Stomach (tissue), 9 donors: ENCODE measurements around the gene NFATC1. TPM values are rescaled to one million over a fixed set of nuclear protein-coding genes. Genes with fewer than 3 reads are reported as not detected.
A peak's percentile ranks its signal among the peaks of the same experiment; 100 is the strongest.

ENCODE experiments used
- DNase-seq, 2 donors: peaks; one replicate each; pipeline versions ENCODE4 v3.0.0 to v3.0.0-alpha.2; 2013 to 2019
- H3K27ac ChIP-seq, 5 donors: fragments of 200-600 bp in 4 of 5; sonication (generic) in 4 of 5; one replicate each; pipeline ENCODE4 v1.5.1; 2013 to 2019; ENCODE audit warnings: mild to moderate bottlenecking in 1 of 5, moderate library complexity in 1 of 5
- H3K27me3 ChIP-seq, 3 donors: fragments of 200-600 bp; sonication (generic); one replicate each; pipeline ENCODE4 v1.5.1; 2017 to 2019; ENCODE audit warnings: mixed run types in 1 of 3
- H3K36me3 ChIP-seq, 4 donors: fragments of 200-600 bp; sonication (generic); 1 replicate in 3 of 4; 2 replicates in 1 of 4; pipeline ENCODE4 v1.5.1; 2016 to 2019
- H3K4me1 ChIP-seq, 4 donors: fragments of 200-600 bp; sonication (generic); one replicate each; pipeline ENCODE4 v1.5.1; 2016 to 2019
- H3K4me3 ChIP-seq, 4 donors: fragments of 200-600 bp; sonication (generic) in 3 of 4; one replicate each; pipeline ENCODE4 v1.5.1; 2016 to 2019; ENCODE audit warnings: mild to moderate bottlenecking in 1 of 4
- H3K9me3 ChIP-seq, 4 donors: fragments of 200-600 bp; sonication (generic); one replicate each; pipeline ENCODE4 v1.5.1; 2016 to 2019
- CTCF ChIP-seq, 7 experiments: fragments of 450-650 bp in 4 of 7; fragments of 200-600 bp in 3 of 7; sonication (generic) in 3 of 7; IDR thresholded peaks; one replicate each; pipeline ENCODE4 v1.5.1; 2016 to 2019; ENCODE audit warnings: antibody characterized with exemption in 7 of 7, control low read depth in 2 of 7, mild to moderate bottlenecking in 1 of 7
- EP300 ChIP-seq: sonication (generic); formaldehyde crosslinking; IDR thresholded peaks from one replicate; pipeline ENCODE4 v1.6.1; 2017; ENCODE audit warnings: antibody characterized with exemption
- POLR2A ChIP-seq, 4 donors: fragments of 450-650 bp; IDR thresholded peaks; one replicate each; pipeline ENCODE4 v1.6.1; 2016; ENCODE audit warnings: antibody characterized with exemption in 4 of 4, control low read depth in 2 of 4, mild to moderate bottlenecking in 1 of 4, moderate library complexity in 1 of 4
- POLR2AphosphoS5 ChIP-seq, 3 donors: sonication (generic); formaldehyde crosslinking; IDR thresholded peaks; one replicate each; pipeline ENCODE4 v1.6.1; 2016; ENCODE audit warnings: antibody characterized with exemption in 3 of 3
- WGBS, 5 donors: extraction: QIAGEN DNeasy Blood & Tissue Kit in 3 of 5; methylation state at CpG; one replicate each; pipeline versions ENCODE4 v1.1.5 to v1.1.7; 2013 to 2018; 5-methylcytosine and 5-hydroxymethylcytosine counted together
- intact Hi-C: fragments of 100-400 bp; cut with DNase I; formaldehyde crosslinking; loops from one replicate; pipeline ENCODE4 v1.15.1; 2023; ENCODE audit warnings: low total_unique reads
- polyA plus RNA-seq, 3 donors: library from polyadenylated mRNA; stranded (reverse); fragments of 200-250 nt; gene quantifications; one replicate each; pipeline ENCODE4 v1.2.3, GENCODE V29; 2013
- total RNA-seq, 5 donors: library from RNA; depleted of rRNA; stranded (reverse); fragments of >200 nt; gene quantifications; one replicate each; pipeline versions ENCODE4 v1.1.0 to v1.2.3, GENCODE V29; 2014 to 2016
- donor health status: healthy with polysubstance abuse.
- donor health status: Bipolar disorder and iron deficiency.
- donor health status: healthy.

NFATC1 gene
- total and polyA plus RNA-seq, 8 donors, result 2.6 to 14.0 (median 6.1) TPM

- peak in 1 of 2 donors; percentile 11 for DNase-seq
- Histone ChIP-seq H3K36me3 (peaks cover 0 to 11% (median 2%) of the 10 kb centered on the region in 4 donors), H3K27me3 (peaks cover 0 to 6% (median 0%) of the 10 kb centered on the region in 3 donors), H3K4me1 (peaks cover 0 to 23% (median 7%) of the 10 kb centered on the region in 4 donors), H3K9me3 (no peaks in the 10 kb centered on the region), H3K27ac (no peak overlapping the region), H3K4me3 (no peak overlapping the region)
- TF ChIP-seq EP300 (no peak), CTCF (IDR thresholded peaks at IDR 0.05) (no peak), POLR2A (IDR thresholded peaks at IDR 0.05) (no peak), POLR2AphosphoS5 (IDR thresholded peaks at IDR 0.05) (no peak)
- intact Hi-C loops, result no loop called here
- 77 to 87% (median 83%) methylated on average over 22 of the region's 22 CpGs for WGBS, 5 donors
Measured at GRCh38 chr18:79515944-79516351, 120.2 kb downstream of the NFATC1 start.

- peaks cover 0 to 23% (median 7%) of the 10 kb centered on the region in 4 donors for H3K4me1 ChIP-seq
- no peak for TF ChIP-seq EP300
- TF ChIP-seq CTCF (IDR thresholded peaks at IDR 0.05), result no peak
- no peak for TF ChIP-seq POLR2AphosphoS5 (IDR thresholded peaks at IDR 0.05)
- TF ChIP-seq POLR2A (IDR thresholded peaks at IDR 0.05), result no peak
- peak in 1 of 2 donors; percentile 20 for DNase-seq
- H3K27me3 ChIP-seq, result peaks cover 0 to 6% (median 0%) of the 10 kb centered on the region in 3 donors
- intact Hi-C loops, result no loop called here
- no peak overlapping the region for H3K4me3 ChIP-seq
- peaks cover 0 to 11% (median 2%) of the 10 kb centered on the region in 4 donors for H3K36me3 ChIP-seq
- 91 to 95% (median 94%) methylated on average over 20 of the region's 20 CpGs for WGBS, 5 donors
- H3K9me3 ChIP-seq, result no peaks in the 10 kb centered on the region
- H3K27ac ChIP-seq, result no peak overlapping the region
Measured at GRCh38 chr18:79516441-79516931, 120.8 kb downstream of the NFATC1 start.

GRCh38 chr18:79517341-79517740, 121.6 kb downstream of the NFATC1 start:
- intact Hi-C loops, result no loop called here
- 56 to 65% (median 60%) methylated on average over 13 of the region's 13 CpGs for WGBS, 5 donors
- H3K27me3 ChIP-seq, result peaks cover 0 to 6% (median 0%) of the 10 kb centered on the region in 3 donors
- no peaks in the 10 kb centered on the region for H3K9me3 ChIP-seq
- H3K4me3 ChIP-seq, result no peak overlapping the region
- H3K27ac ChIP-seq, result peak overlapping the region in 1 of 5 donors; percentile 3
- DNase-seq, result peak in 1 of 2 donors; percentile 26
- peaks cover 0 to 7% (median 1%) of the 10 kb centered on the region in 4 donors for H3K36me3 ChIP-seq
- peaks cover 0 to 16% (median 4%) of the 10 kb centered on the region in 4 donors for H3K4me1 ChIP-seq
- TF ChIP-seq EP300 (no peak), POLR2AphosphoS5 (IDR thresholded peaks at IDR 0.05) (no peak), POLR2A (IDR thresholded peaks at IDR 0.05) (no peak), CTCF (IDR thresholded peaks at IDR 0.05) (no peak)

- no peak overlapping the region for H3K4me3 ChIP-seq
- H3K9me3 ChIP-seq, result no peaks in the 10 kb centered on the region
- peaks cover 0 to 12% (median 4%) of the 10 kb centered on the region in 4 donors for H3K4me1 ChIP-seq
- intact Hi-C loops, result no loop called here
- H3K36me3 ChIP-seq, result no peaks in the 10 kb centered on the region
- no peak for TF ChIP-seq CTCF (IDR thresholded peaks at IDR 0.05)
- DNase-seq, result peak in 1 of 2 donors; percentile 11
- no peak overlapping the region for H3K27ac ChIP-seq
- WGBS, 5 donors, result 88 to 94% (median 93%) methylated on average over 19 to 22 of the region's 22 CpGs
- H3K27me3 ChIP-seq, result peaks cover 0 to 6% (median 0%) of the 10 kb centered on the region in 3 donors
Measured at GRCh38 chr18:79518028-79518682, 122.4 kb downstream of the NFATC1 start.
